ENCODE data around the gene UBAC2.

Gene UBAC2

GRCh38 chr13:99346335-99347042 lies 145.8 kb downstream of the UBAC2 start:
- DNase-seq (ENCODE audit: low read depth), result no peak
- no peak overlapping the region for H3K4me3 ChIP-seq (replicated peaks; ENCODE audit: low read depth, low read length)
- TF ChIP-seq, protein P1, sequence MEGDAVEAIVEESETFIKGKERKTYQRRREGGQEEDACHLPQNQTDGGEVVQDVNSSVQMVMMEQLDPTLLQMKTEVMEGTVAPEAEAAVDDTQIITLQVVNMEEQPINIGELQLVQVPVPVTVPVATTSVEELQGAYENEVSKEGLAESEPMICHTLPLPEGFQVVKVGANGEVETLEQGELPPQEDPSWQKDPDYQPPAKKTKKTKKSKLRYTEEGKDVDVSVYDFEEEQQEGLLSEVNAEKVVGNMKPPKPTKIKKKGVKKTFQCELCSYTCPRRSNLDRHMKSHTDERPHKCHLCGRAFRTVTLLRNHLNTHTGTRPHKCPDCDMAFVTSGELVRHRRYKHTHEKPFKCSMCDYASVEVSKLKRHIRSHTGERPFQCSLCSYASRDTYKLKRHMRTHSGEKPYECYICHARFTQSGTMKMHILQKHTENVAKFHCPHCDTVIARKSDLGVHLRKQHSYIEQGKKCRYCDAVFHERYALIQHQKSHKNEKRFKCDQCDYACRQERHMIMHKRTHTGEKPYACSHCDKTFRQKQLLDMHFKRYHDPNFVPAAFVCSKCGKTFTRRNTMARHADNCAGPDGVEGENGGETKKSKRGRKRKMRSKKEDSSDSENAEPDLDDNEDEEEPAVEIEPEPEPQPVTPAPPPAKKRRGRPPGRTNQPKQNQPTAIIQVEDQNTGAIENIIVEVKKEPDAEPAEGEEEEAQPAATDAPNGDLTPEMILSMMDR (IDR thresholded peaks at IDR 0.05; ENCODE audit: low read length, missing control alignments), result no peak

DNA sequence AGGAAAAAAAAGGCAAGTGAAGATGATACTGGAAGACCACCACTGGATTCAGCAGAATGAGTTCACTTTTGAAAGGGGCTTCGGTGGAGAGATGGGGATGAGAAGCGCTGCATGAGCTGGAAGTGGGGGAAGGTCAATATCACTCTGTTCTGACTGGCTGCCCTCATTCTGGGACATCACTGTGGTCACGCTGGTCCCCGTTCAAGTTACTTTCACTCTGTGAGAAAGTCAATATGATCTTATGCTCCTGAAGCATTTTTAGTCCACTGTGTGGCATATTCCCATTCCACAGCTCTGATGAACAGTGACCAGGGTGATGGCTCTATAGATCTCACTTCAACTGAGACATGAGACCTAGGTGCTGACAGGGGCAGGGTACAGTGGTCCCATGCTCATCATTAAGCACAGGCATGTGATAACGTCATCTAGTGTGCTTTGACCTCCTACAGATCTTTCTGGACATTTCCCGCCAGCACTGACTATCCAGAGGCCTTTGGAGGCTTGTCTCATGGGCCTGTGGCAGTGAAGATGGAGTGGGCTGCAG lies 146.8 kb downstream of the UBAC2 start:
- TF ChIP-seq, protein P1 (IDR thresholded peaks at IDR 0.05; ENCODE audit: low read length, missing control alignments), result no peak
- no peak for DNase-seq (ENCODE audit: low read depth)
- H3K4me3 ChIP-seq (replicated peaks; ENCODE audit: low read depth, low read length), result no peak overlapping the region

GRCh38 chr13:99347911-99348451 lies 147.3 kb downstream of the UBAC2 start:
- TF ChIP-seq, protein P1 (IDR thresholded peaks at IDR 0.05; ENCODE audit: low read length, missing control alignments), result no peak
- no peak for DNase-seq (ENCODE audit: low read depth)

DNA sequence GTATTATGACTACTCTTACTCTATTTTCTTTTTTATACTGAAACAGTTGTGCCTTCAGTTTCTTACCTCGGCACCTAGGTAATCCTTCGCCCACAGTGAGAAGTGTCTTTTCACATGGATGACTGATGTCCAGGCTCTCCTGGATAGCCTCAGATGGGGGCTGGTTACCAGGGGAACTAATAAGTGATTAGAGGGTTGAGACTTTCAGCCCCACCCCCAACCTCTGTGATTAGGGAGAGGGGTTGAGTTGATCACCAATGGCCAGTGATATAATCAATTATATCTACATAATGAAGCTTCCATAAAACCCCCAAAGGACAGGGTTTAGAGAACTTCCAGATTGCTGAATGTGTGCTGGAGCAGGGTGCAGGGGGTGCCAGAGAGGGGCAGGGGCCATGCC lies 149.5 kb downstream of the UBAC2 start:
- TF ChIP-seq, protein P1 (IDR thresholded peaks at IDR 0.05; ENCODE audit: low read length, missing control alignments), result no peak
- DNase-seq (ENCODE audit: low read depth), result no peak

More at GRCh38 chr13:99347911-99348451, 147.3 kb downstream of the UBAC2 start:
- H3K4me3 ChIP-seq (replicated peaks; ENCODE audit: low read depth, low read length), result no peak overlapping the region

DNA sequence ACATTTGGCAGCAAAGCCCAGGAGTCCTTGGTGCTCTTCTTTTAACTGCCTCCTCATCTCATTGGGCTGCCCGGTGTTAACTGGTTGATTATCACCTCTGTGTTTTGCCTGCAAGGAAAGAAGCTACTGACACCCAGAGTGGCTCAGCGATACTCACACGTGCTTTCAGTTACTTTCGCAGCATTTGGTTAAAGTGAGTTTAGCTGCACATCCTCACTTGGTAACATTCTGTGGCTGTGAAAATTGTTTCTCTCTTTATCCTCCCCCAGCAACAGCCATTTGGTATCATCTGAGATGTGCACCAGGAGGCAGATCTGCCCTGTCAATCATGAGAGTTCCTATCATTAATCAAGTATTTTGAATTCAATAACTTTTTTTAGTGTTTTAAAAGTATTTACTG lies 151.1 kb downstream of the UBAC2 start:
- no peak overlapping the region for H3K4me3 ChIP-seq (replicated peaks; ENCODE audit: low read depth, low read length)
- TF ChIP-seq, protein P1 (IDR thresholded peaks at IDR 0.05; ENCODE audit: low read length, missing control alignments), result no peak
- no peak for DNase-seq (ENCODE audit: low read depth)

More for the DNA sequence above, 149.5 kb downstream of the UBAC2 start:
- no peak overlapping the region for H3K4me3 ChIP-seq (replicated peaks; ENCODE audit: low read depth, low read length)

- no peak for DNase-seq (ENCODE audit: low read depth)
- TF ChIP-seq, protein P1 (IDR thresholded peaks at IDR 0.05; ENCODE audit: low read length, missing control alignments), result no peak
- H3K4me3 ChIP-seq (replicated peaks; ENCODE audit: low read depth, low read length), result no peak overlapping the region
Observed at GRCh38 chr13:99352351-99353245, 151.9 kb downstream of the UBAC2 start.
